ENCODE results near the gene CTF1.

CTF1 gene

GRCh38 chr16:30953111-30953510 lies 56.7 kb downstream of the CTF1 start:
- no peak for DNase-seq

All from amygdala (tissue), 56 donors.